Iris pigment epithelial cell (primary cell): ENCODE measurements around the gene CFAP97.
"Not testable (repeated sequence)": the region's sequence is repeated elsewhere in the genome, so short reads cannot be mapped to it uniquely, and the experiment has no call there.

Experiments used
- DNase-seq: peaks from one replicate; pipeline ENCODE4 v3.0.0-alpha.2; 2011; ENCODE audit warnings: low read depth

The CFAP97 gene

DNA sequence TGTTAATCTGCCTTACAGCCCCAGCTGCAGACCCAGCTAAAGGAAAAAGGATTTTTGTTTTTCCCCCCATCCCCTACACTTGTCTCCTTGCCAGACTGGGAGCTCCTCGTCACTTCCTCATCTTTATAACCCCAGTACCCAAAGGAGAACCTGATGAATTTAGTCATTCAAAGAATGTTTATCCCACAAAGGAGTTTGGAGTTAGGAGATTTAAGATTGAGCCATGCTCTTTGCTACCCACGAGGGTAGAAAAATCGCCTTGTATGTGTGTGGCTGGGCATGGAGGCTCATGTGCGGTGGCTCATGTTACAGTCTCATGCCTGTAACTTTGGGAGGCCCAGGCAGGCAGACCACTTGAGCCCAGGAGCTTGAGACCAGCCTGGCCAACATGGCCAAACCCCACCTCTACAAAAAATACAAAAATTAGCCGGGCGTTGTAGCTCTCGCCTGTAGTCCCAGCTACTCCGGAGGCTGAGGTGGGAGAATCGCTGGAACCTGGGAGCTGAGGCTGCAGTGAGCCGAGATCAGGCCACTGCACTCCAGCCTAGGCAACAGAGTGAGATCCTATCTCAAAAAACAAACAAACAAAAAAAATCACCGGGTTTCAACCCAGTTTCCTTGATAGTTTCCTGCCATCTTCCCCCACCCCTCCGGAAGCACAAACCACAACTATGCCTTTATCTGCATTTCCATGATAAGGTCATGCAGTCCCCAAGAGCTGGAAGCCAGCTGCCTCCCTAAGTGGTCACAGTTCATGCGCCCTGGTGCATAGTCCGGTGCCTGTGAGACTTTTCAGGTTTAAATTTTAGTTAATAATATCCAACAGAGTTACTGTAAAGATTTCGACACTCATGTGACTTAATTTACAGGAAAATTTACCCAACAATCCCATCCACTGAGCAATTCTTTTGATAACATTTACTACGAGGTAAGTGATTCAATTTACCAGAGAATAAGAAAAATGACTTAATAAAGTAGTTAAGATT is 1.5 kb downstream of the CFAP97 start:
- peak; percentile 48 for DNase-seq

DNA sequence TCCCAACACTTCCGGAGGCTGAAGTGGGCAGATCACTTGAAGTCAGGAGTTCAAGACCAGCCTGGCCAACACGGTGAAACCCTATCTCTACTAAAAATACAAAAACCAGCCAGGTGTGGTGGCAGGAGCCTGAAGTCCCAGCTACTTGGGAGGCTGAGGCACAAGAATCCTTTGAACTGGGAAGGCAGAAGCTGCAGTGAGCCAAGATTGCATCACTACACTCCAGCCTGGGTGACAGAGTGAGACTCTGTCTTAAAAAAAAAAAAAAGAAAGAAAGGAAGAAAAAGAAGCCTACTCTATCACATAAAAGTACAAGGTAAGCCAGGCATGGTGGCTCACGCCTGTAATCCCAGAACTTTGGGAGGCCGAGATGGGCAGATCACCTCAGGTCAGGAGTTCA is 5.6 kb downstream of the CFAP97 start:
- DNase-seq: not testable (repeated sequence)

DNA sequence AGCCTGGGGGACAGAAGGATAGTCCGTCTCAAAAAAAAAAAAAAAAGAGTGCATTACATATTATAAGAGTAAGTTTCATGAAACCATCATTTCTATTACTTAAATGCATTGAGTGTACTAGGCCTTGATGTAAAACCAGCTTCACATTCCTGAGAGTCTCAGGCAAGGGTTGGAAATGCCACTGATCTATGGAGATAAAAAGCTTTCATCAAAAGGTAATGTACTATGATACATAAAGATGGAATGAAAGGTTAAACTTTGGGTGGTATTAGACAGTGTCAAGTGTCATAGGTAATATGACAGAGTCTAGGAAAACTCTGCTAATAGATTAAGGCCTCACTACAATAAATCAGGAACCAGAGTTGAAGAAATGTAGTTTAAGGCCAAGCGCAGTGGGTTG is 7.4 kb downstream of the CFAP97 start:
- DNase-seq: no peak

DNA sequence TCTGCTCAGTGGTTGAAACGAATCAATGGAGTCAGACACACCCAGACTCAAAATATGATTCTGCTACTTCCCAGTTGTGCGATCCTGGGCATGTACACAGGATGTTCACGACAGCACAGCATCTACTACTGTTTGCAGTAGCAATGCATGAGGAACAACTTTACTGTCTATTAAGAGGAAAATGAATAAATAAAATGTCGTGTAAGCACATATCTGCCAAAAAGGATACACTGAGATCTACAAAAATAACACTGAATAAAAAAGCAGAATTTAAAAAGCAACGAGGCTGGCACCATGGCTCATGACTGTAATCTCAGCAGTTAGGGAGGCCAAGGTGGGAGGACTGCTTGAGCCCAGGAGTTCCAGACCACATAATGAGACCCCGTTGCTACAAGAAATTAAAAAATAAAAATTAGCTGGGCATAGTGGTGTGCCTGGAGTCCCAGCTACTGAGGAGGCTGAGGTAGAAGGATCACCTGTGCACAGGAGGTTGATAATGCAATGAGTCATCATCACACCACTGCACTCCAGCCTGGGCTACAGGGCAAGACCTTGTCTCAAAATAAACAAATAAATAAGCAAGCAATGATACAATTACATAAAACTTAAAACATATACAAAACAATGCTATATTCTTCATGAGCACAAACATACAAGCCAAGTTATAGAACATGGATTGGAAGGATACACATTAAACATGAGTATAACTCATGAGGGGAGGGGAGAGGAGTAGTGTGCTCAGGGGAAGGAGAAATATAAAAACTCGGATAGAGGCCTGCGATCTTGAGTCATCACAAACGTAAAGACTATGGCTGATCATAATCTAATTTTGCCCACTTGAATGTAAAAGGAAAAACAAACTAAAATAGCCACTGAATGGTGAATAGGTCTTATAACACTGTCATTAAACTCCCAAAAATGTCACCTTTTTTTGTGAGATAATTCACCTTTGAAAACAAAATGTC is 8.6 kb downstream of the CFAP97 start:
- no peak for DNase-seq

DNA sequence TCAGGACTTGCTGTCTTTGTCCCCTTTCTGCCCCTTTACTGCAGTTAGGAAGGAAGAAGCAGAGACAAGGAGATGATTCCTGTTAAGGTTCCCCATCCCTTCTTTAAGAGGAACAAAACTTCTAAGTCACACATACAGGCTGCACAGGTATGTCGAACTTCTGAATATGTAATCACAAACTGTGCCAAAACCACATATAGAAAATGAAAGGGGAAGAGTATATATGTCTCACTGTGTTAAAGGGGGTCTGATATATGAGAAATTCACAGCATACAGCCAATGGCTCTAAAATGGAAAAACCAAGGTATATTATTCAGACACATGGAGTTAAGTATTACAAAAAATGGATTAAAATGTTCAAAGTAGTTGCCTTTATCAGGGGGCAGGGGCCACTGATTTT is 11.7 kb downstream of the CFAP97 start:
- DNase-seq: no peak

DNA sequence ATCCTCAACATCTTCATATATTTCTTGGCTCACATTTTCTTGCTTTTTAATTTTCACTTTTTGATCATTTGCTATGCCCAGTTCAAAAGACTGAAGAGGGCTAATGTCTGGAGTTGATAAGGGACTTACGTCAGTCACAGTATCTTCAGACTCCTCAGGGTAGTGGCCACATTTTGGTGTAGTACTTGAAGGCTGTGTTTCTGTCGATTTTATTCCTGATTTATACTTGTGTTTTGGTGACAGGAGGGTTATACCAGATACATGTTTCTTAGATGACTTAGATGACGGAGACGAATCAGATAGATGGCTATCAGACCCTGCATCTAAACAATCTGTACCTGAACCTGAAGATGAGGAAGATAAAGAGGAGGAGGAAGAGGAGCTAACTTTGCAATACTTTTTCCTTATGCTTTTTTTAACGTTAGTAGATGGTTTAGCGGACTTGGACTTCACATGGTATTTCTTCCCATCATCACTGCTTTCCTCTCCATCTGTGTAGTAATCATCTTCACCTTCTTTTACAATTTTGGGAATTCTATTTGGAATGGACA is 13.4 kb downstream of the CFAP97 start:
- no peak for DNase-seq

DNA sequence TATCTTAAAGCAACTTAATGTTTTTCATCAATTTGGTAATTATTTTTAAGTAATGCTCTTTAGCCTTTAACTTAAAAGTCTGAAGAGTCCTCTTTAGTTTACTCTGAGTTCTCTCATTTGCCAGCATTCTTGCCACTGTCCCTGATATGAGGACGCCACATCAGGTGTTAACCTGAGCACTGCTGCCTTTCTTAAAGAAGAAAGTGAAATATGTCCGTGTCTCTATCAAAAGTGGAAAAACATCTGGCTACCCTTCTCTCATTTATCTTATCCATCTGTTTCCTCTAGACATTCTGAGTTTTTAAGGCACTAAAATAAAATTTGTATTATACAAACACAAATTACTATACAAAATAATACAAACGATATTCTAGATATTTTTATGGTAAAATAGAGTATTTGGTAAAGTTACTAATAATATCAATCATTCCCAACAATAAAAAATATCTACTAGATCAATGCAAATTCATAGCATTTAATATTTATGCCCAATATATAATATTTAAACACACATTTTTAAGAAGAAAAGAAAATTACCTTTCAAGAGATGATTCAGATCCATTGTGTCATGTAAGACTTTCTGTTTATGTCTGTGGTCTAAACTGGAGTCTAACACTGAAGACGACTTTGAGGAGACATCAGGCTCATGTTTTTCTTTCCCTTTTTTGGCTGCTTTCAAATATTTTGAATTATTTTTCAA is 14.0 kb downstream of the CFAP97 start:
- peak; percentile 44 for DNase-seq

DNA sequence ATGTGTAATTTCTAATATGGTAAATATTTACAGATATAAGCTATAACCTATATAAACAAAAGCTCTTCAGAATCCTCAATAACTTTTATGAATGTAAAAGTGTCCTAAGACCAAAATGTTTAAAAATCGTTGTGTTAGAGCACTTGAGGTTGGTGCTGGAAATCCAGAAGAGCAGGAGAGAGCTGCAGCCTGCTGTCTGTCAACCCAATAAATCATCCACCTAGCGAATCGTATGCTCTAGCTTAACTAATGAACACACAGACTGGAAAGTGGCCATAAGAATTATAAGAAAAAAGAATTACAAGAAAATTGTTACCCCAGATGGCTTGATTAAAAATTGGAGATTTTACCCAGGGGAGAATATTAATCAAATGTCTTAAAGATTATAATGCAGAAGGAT is 17.0 kb downstream of the CFAP97 start:
- no peak for DNase-seq

DNA sequence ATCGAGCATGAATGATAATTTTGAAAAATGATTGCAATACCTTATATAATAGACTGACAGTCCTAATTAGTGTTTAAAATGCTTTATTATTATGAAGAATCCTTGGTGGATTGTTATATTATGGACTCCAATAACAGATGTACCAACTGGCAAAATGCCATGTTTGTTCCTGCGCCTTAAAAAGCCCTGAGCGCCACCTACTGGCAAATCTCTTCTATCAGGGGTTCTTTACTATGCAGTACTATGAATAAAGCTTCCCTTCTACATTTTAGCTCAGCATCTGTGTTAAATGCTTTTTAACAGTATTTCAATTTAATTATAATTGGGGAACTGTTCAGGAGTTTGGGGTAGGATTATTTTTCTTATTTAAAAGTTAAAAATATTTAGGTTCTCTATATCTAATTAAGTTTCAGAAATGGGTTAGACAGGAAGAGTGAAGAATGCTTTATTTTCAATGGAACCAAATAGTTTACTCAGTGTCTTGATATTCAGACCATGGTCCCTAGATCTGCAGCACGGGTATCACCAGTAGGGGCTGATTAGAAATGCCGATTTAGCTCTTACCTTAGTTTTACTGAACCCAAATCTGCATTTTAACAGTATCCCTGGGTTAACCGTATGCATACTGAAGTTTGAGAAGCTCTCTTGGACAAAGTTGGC is 20.0 kb downstream of the CFAP97 start:
- peak; percentile 91 for DNase-seq

DNA sequence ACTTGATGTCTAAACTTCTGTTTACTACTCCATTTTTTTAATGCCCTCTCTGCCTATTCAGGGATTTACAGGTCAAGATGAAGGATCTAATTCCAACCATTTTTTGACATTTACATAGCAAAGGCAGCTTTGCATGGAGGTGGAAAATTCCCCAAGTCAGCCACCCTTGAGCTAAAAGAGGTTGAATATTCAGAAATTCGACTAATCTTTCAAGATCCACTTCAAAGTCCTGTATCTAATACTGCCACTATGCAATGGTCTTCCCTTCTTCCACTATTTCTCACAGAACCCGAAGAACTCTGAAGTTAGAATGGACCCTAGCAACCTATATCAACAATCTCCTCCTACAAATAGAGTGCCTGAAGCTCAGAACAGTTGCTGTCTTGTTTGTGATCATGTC is 21.6 kb downstream of the CFAP97 start:
- DNase-seq: no peak

DNA sequence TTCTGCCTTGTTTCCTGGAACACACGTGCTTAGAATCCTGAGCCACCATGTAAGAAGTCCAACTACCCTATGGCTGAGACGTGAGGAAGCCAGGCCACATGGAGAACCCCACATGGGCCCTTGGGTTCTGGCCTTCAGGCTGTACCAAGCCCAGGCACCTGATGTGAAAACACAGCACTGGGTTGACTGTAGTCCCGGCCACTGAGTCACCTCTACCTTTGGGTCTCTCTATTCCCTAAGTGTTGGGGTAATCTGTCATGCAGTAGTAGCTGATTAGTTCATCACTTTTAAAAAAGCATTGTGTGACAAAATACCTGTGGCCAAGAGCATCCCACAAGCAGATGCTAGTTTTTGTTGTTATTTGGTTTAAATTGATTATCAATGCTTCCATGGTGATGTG is 24.3 kb downstream of the CFAP97 start:
- DNase-seq: no peak

DNA sequence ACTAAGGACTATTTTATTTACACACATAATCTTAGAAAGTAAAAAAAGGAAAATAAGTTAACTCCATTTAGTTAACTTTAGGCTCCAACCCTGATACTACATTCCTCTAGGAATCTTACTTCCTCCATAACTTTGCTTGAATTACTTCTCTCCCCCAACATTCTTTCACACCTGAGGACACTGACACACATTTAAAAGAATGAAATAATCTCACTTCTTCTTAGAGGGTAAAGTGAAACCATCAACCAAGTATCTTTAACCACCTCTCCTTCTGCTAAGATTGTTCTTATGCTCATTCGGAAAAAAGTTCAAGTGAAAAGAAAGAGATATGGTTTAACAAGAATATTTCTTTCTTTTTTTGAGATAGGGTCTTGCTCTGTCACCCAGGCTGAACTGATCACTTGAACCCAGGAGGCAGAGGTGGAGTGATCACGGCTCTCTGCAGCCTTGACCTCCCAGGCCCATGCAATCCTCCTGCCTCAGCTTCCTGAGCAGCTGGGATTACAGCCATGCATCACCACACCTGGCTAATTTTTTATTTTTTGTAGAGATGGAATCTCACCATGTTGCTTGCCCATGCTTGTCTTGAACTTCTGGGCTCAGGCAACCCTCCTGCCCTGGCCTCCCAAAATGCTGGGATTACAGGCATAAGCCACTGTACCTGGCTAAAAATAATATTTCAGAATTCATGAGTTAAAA is 32.3 kb downstream of the CFAP97 start:
- DNase-seq: no peak

DNA sequence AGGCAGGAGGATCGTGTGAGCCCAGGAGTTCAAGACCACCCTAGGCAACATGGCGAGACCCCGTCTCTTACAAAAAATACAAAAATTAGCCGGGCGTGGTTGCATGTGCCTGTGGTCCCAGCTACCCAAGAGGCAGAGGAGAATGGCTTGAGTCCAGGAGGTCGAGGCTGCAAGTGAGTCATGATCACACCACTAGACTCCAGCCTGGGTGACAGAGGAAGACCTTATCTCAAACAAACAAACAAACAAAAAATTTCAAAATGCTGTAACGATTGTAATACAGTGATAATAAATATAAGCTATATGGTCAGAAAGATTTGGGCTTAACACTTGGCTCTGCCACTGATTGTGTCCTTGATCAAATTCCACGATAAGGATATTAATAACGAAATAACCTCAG is 36.6 kb downstream of the CFAP97 start:
- DNase-seq: peak; percentile 28

DNA sequence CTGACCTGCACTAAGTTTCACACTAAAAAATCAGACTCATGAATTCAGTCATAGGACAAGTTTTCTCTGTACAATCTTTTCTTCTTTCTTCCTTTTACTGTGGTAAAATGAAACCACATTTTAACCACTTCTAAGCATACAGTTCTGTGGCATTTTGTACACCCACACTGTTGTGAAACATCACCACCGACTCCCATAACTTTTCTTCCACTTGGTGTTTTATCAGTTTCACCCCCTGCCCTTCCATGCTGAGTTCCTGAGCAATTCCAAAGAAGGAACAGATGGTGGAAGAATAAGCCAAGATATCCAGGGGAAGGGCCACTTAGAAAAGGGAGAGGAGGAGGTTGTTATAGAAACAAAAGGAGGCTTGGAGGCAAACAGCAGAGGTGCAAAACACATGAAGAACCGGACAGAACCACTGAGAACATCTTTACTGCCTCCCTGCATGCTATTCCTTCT is 38.2 kb downstream of the CFAP97 start:
- peak; percentile 83 for DNase-seq

DNA sequence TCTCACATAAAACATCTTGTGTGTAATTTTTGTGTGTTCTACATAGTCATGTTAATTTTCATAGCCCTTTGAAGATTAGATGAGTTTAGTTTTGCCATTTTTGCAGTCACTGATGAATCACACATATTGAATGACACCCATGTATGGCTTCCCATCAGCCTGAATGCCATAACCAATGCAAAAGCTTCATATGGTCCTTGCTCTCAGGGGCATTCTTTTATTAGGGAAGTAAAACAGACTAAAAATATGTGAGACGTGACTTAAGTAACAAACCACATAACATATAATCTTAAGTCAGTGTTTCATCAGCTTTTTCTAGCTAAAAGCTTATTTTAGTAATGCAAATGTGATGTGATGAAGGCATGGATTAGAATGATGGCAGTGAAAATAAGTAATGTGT is 52.5 kb downstream of the CFAP97 start:
- DNase-seq: no peak

DNA sequence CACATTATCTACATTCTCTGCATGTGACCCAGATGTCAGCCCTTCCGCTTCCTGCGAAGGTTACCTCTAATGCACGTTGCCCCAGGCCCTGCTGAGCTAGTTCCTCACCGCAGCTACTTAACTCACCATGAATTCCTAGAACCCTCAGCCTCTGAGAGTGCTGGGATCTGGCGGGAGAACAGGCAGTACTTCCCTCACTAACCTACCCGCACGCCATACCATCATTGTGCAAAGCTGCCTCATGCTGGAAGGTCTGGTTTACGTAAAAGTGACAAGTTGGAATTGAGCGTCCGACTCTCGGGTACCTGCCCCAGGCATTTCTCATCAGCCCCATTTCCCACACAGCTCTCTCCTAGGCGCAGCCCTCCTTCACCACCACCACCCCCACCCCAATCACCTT is 54.4 kb downstream of the CFAP97 start:
- DNase-seq: no peak

DNA sequence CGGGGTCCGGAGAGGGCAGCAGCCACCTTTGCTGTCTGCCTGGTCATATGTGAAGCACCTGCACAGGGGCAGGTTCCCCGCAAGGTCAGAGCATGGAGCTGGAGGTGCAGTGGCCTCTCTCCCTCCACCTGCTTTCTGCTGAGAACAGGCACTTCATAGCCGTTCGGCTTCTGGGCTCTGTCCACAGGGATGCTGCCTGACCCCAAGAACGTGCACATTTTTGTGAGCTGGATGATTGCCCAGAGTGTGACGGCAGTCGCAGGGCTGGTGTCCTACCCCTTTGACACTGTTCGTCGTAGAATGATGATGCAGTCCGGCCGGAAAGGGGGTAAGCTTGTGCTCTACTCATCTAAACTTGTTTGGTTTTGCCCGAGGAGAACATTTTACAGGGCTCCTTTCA is 58.2 kb downstream of the CFAP97 start:
- no peak for DNase-seq

DNA sequence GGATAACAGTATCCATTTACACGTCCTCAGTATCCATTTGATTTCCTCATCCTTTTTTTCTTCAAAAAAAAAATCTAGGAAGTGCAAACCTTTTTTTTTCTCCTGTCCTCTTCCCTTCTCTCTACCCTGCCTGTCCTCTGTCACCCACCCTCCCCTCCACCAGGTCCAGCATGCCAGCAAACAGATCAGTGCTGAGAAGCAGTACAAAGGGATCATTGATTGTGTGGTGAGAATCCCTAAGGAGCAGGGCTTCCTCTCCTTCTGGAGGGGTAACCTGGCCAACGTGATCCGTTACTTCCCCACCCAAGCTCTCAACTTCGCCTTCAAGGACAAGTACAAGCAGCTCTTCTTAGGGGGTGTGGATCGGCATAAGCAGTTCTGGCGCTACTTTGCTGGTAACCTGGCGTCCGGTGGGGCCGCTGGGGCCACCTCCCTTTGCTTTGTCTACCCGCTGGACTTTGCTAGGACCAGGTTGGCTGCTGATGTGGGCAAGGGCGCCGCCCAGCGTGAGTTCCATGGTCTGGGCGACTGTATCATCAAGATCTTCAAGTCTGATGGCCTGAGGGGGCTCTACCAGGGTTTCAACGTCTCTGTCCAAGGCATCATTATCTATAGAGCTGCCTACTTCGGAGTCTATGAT is 59.1 kb downstream of the CFAP97 start:
- DNase-seq: no peak

DNA sequence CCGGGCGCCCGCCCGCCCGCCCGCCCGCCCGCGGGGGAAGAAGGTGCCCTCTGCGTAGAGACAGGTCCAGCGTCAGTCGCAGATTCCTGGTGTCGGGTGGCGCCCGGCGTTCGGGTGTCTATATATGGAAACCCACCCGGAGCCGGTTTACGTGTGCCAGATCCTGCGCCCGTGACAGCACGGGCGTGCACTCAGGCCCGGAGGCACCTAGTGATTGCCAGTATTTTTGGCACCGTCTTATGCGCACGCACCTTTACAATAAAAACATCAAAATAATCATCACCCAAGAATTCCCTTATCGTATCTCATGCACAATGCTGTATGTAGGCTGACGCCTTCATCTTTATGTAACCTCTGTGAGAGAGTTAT is 60.2 kb downstream of the CFAP97 start:
- peak; percentile 28 for DNase-seq
